SK-N-SH (cell line): ENCODE measurements around the gene RFT1. TPM values are rescaled to one million over a fixed set of nuclear protein-coding genes. Genes with fewer than 3 reads are reported as not detected.

ENCODE experiments used
- CTCF ChIA-PET: fragments of 300-600, 350-600 bp; formaldehyde crosslinking; extraction: SDS; loops from one replicate; lab custom pipeline; 2021; lab: Yijun Ruan, JAX
- POLR2A ChIA-PET: fragments of 350-600 bp; sonication (Branson Sonifier 250); formaldehyde crosslinking; extraction: SDS; loops from one replicate; lab custom pipeline; 2020; ENCODE audit warnings: antibody characterized with exemption, inconsistent platforms; lab: Yijun Ruan, JAX
- DNase-seq: peaks from one replicate; pipeline ENCODE4 v3.0.0; 2012
- H2AFZ ChIP-seq: fragments of 200-600 bp; sonication (generic); 2 replicates; pipeline ENCODE4 v1.8.1; 2016; ENCODE audit warnings: antibody characterized with exemption, mild to moderate bottlenecking, low read depth
- H3F3A ChIP-seq: fragments of 200-600 bp; sonication (generic); replicated peaks from 2 replicates; pipeline ENCODE3; 2016; ENCODE audit warnings: antibody characterized with exemption, mild to moderate bottlenecking; ENCODE audit not compliant: insufficient read depth
- H3K27ac ChIP-seq, 2 experiments: fragments of 200-500 bp in 1 of 2; fragments of 200-600 bp in 1 of 2; sonication (Bioruptor generic) in 1 of 2; sonication (generic), shearing (Covaris generic) in 1 of 2; 2 replicates each; pipeline versions ENCODE4 v1.5.1 to v1.6.1; 2014 to 2016; ENCODE audit warnings: low read depth in 2 of 2, inconsistent platforms in 1 of 2, low read length in 1 of 2, mild to moderate bottlenecking in 1 of 2, mixed read lengths in 1 of 2
- H3K27me3 ChIP-seq: fragments of 200-600 bp; sonication (generic), shearing (Covaris generic); 2 replicates; pipeline ENCODE4 v1.6.1; 2016; ENCODE audit warnings: mixed run types; ENCODE audit not compliant: insufficient read depth
- H3K36me3 ChIP-seq, 2 experiments: fragments of 200-500 bp in 1 of 2; fragments of 200-600 bp in 1 of 2; sonication (Bioruptor generic) in 1 of 2; sonication (generic) in 1 of 2; replicated peaks in 1 of 2; 2 replicates each; pipeline versions ENCODE3 to v1.5.1; 2014 to 2016; ENCODE audit warnings: low read length in 1 of 2, mild to moderate bottlenecking in 1 of 2; ENCODE audit not compliant: insufficient read depth in 2 of 2, control insufficient read depth in 1 of 2
- H3K4me1 ChIP-seq, 2 experiments: fragments of 200-500 bp in 1 of 2; fragments of 200-600 bp in 1 of 2; sonication (Bioruptor generic) in 1 of 2; sonication (generic), shearing (Covaris generic) in 1 of 2; 2 replicates each; pipeline versions ENCODE4 v1.5.1 to v1.6.1; 2014 to 2016; ENCODE audit warnings: low read depth in 1 of 2, low read length in 1 of 2, mixed run types in 1 of 2; ENCODE audit not compliant: insufficient read depth in 2 of 2, control insufficient read depth in 1 of 2
- H3K4me2 ChIP-seq: fragments of 200-600 bp; sonication (generic), shearing (Covaris generic); 2 replicates; pipeline ENCODE4 v1.6.1; 2017; ENCODE audit warnings: mixed run types
- H3K4me3 ChIP-seq, 2 experiments: fragments of 200-500 bp in 1 of 2; fragments of 200-600 bp in 1 of 2; sonication (Bioruptor generic) in 1 of 2; sonication (generic), shearing (Covaris generic) in 1 of 2; 2 replicates each; pipeline versions ENCODE4 v1.5.1 to v1.8.1; 2014 to 2016; ENCODE audit warnings: low read depth in 2 of 2, inconsistent platforms in 1 of 2, low read length in 1 of 2, mild to moderate bottlenecking in 1 of 2, mixed read lengths in 1 of 2, moderate library complexity in 1 of 2
- H3K79me2 ChIP-seq: fragments of 200-600 bp; sonication (generic); 2 replicates; pipeline ENCODE4 v1.8.1; 2017; ENCODE audit warnings: mild to moderate bottlenecking; ENCODE audit not compliant: insufficient read depth
- H3K9ac ChIP-seq: fragments of 200-600 bp; sonication (generic); 2 replicates; pipeline ENCODE4 v1.6.1; 2017; ENCODE audit warnings: mixed run types
- H3K9me2 ChIP-seq: fragments of 200-600 bp; sonication (generic); 2 replicates; pipeline ENCODE4 v1.6.1; 2017; ENCODE audit warnings: mixed run types
- H3K9me3 ChIP-seq: fragments of 200-600 bp; sonication (generic); 2 replicates; pipeline ENCODE4 v1.6.1; 2017; ENCODE audit warnings: mixed run types, mild to moderate bottlenecking, moderate library complexity
- H4K20me1 ChIP-seq: fragments of 200-600 bp; sonication (generic); 2 replicates; pipeline ENCODE4 v1.6.1; 2017; ENCODE audit warnings: mild to moderate bottlenecking, mixed run types; ENCODE audit not compliant: insufficient read depth
- CTCF ChIP-seq: fragments of 200-600 bp; sonication (generic); IDR thresholded peaks from 2 replicates; pipeline ENCODE4 v1.6.1; 2017; ENCODE audit warnings: antibody characterized with exemption, mild to moderate bottlenecking, moderate library complexity
- FOXM1 ChIP-seq: IDR thresholded peaks from 2 replicates; pipeline ENCODE4 v1.4.0; 2012; ENCODE audit warnings: low read depth, mild to moderate bottlenecking
- IRF3 ChIP-seq: fragments of 150-350 bp; IDR thresholded peaks from 2 replicates; pipeline ENCODE4 v1.6.1; 2016; ENCODE audit warnings: mild to moderate bottlenecking, low read depth, low read length
- MEF2A ChIP-seq: IDR thresholded peaks from 2 replicates; pipeline ENCODE4 v1.4.0; 2012; ENCODE audit warnings: low read depth, borderline replicate concordance
- MXI1 ChIP-seq: IDR thresholded peaks from 2 replicates; pipeline ENCODE4 v1.6.1; 2012; ENCODE audit warnings: mild to moderate bottlenecking, low read depth, low read length, improper control_type of control experiment
- RAD21 ChIP-seq: IDR thresholded peaks from 2 replicates; pipeline ENCODE4 v1.6.1; 2012; ENCODE audit warnings: mild to moderate bottlenecking, low read length
- RCOR1 ChIP-seq: fragments of 150-350 bp; IDR thresholded peaks from 2 replicates; pipeline ENCODE4 v1.6.1; 2017; ENCODE audit warnings: antibody characterized with exemption, low read length
- RFX5 ChIP-seq: IDR thresholded peaks from 2 replicates; pipeline ENCODE4 v1.6.1; 2012; ENCODE audit warnings: mild to moderate bottlenecking, improper control_type of control experiment, low read length
- SMC3 ChIP-seq: IDR thresholded peaks from 2 replicates; pipeline ENCODE4 v1.6.1; 2012; ENCODE audit warnings: low read depth, low read length, improper control_type of control experiment
- TEAD4 ChIP-seq: IDR thresholded peaks from 2 replicates; pipeline ENCODE4 v1.4.0; 2012; ENCODE audit warnings: mild to moderate bottlenecking, borderline replicate concordance; ENCODE audit not compliant: insufficient read depth
- ZBTB33 ChIP-seq: IDR thresholded peaks from 2 replicates; pipeline ENCODE4 v1.4.0; 2012; ENCODE audit warnings: low read depth, borderline replicate concordance
- WGBS: methylation state at CpG from one replicate; pipeline ENCODE4 v1.1.6; 2017; ENCODE audit warnings: low lambda C conversion rate; 5-methylcytosine and 5-hydroxymethylcytosine counted together
- polyA plus RNA-seq, 3 experiments: library from polyadenylated mRNA; depleted of rRNA; stranded (reverse); fragments of >200 nt; gene quantifications; 2 replicates each; pipeline ENCODE4 v1.2.3, GENCODE V29; 2012

Gene RFT1
- polyA plus RNA-seq, 1 of the 3 experiments (the other 2 are of a cell fraction) = 13.8 TPM

GRCh38 chr3:53111822-53112221 is 18.4 kb downstream of the RFT1 start:
- no peaks in the 10 kb centered on the region for H4K20me1 ChIP-seq
- H2AFZ ChIP-seq = no peak overlapping the region
- H3K27ac ChIP-seq = no peak overlapping the region
- no peak for DNase-seq
- H3K4me2 ChIP-seq = no peak overlapping the region
- H3K36me3 ChIP-seq = peaks cover 11 to 21% of the 10 kb centered on the region in 2 experiments
- 86% methylated on average over 3 of the region's 3 CpGs for WGBS
- no peak overlapping the region for H3K4me3 ChIP-seq
- TF ChIP-seq RFX5 (no peak), RAD21 (no peak), FOXM1 (no peak), MEF2A (no peak), TEAD4 (no peak), MXI1 (no peak), RCOR1 (no peak)
- no peak overlapping the region for H3K9ac ChIP-seq
- no peaks in the 10 kb centered on the region for H3F3A ChIP-seq
- no peaks in the 10 kb centered on the region for H3K79me2 ChIP-seq
- no peaks in the 10 kb centered on the region for H3K9me3 ChIP-seq
- H3K27me3 ChIP-seq = no peaks in the 10 kb centered on the region
- H3K9me2 ChIP-seq = no peaks in the 10 kb centered on the region
- peaks cover 0 to 13% of the 10 kb centered on the region in 2 experiments; a peak in 1 of 4 replicates for H3K4me1 ChIP-seq
- CTCF ChIA-PET = interaction anchor here (1.5 to 15.2 kb wide), 2 partner anchors 78 to 86 kb away, joined by 3 to 206 read pairs; no protein-coding TSS in a partner anchor
- POLR2A ChIA-PET = interaction anchor here (0.6 kb wide), 1 partner anchor 81 kb away, joined by 6 read pairs; no protein-coding TSS in a partner anchor

GRCh38 chr3:53109891-53110771 is 20.1 kb downstream of the RFT1 start:
- no peak overlapping the region for H3K4me2 ChIP-seq
- ChIA-PET CTCF (interaction anchor here (0.6 to 15.2 kb wide), 11 partner anchors 9 to 240 kb away, joined by 3 to 206 read pairs (median 4); no protein-coding TSS in a partner anchor), POLR2A (no interaction called here)
- peaks cover 0 to 13% of the 10 kb centered on the region in 2 experiments; a peak in 1 of 4 replicates for H3K4me1 ChIP-seq
- H3K9me3 ChIP-seq = no peaks in the 10 kb centered on the region
- H4K20me1 ChIP-seq = no peaks in the 10 kb centered on the region
- H3K27ac ChIP-seq = peak overlapping the region in 1 of 2 experiments; percentile 26; a peak in 1 of 4 replicates
- WGBS = 62% methylated on average over 12 of the region's 12 CpGs
- DNase-seq = peak; percentile 31
- H3K4me3 ChIP-seq = no peak overlapping the region; a peak in 1 of 4 replicates
- H2AFZ ChIP-seq = no peak overlapping the region
- no peaks in the 10 kb centered on the region for H3F3A ChIP-seq
- H3K27me3 ChIP-seq = no peaks in the 10 kb centered on the region
- no peaks in the 10 kb centered on the region for H3K9me2 ChIP-seq
- H3K36me3 ChIP-seq = peaks cover 14 to 28% of the 10 kb centered on the region in 2 experiments
- TF ChIP-seq IRF3 (no peak), SMC3 (peak; percentile 25; the same call in 1 of the 2 replicates), CTCF (peak; percentile 58), RAD21 (peak; percentile 40), ZBTB33 (no peak)
- no peaks in the 10 kb centered on the region for H3K79me2 ChIP-seq
- H3K9ac ChIP-seq = no peak overlapping the region
